HG02885 (cell line): ENCODE measurements around the gene DPH1.
"Not testable (repeated sequence)": the region's sequence is repeated elsewhere in the genome, so short reads cannot be mapped to it uniquely, and the experiment has no call there.

Source experiments
- ATAC-seq: cut with Tn5 transposase; IDR thresholded peaks from one replicate; pipeline ENCODE4 v1.9.1; 2021; ENCODE audit warnings: mild to moderate bottlenecking; ENCODE audit not compliant: unreplicated experiment, poor library complexity

The DPH1 gene

DNA sequence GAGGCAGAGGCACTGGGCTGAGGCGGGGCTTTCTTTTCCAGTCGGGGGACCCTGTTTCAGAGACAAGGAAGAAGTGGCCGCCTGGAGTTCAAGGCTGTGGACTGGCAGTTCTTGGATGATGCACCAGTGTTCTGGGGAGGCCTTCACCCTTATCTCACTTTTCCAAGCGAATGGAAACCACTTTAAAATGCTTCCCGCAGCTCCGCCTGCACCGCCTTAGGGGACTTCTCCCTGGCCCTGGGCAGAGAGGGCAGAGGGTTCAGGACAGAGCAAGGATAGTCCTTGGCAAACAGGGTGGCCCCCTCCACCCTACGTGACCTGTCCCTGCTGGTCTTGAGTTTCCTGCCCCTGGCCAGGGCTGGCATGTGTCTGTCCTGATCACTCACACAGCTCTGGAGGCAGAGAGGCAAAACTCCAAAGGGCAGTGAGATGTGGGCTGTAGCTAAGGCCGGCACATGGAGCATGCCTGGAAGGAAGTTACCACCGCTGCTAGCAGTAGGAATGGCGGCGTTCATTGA, 25.5 kb upstream of the DPH1 start:
- no peak for ATAC-seq

GRCh38 chr17:2008332-2009126, 21.4 kb upstream of the DPH1 start:
- no peak for ATAC-seq

DNA sequence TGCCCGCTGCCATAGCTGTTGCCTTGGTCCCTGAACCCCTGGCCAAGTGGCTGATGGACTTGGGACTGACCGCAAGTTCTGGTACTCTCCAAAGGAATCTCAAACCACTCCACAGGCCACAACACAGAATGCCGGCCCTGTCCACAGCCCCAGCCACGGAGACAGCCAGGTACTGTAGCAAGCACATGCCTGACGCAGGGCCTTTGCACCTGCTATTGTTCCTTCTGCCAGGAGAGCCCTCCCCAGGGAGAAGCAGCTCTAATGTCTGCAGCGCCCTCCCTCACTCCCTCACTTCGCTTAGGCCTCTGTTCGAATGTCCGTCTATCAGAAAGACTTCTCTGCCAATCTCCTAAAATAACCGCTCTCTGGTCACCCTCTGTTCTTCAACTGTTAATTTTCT, 20.2 kb upstream of the DPH1 start:
- no peak for ATAC-seq

DNA sequence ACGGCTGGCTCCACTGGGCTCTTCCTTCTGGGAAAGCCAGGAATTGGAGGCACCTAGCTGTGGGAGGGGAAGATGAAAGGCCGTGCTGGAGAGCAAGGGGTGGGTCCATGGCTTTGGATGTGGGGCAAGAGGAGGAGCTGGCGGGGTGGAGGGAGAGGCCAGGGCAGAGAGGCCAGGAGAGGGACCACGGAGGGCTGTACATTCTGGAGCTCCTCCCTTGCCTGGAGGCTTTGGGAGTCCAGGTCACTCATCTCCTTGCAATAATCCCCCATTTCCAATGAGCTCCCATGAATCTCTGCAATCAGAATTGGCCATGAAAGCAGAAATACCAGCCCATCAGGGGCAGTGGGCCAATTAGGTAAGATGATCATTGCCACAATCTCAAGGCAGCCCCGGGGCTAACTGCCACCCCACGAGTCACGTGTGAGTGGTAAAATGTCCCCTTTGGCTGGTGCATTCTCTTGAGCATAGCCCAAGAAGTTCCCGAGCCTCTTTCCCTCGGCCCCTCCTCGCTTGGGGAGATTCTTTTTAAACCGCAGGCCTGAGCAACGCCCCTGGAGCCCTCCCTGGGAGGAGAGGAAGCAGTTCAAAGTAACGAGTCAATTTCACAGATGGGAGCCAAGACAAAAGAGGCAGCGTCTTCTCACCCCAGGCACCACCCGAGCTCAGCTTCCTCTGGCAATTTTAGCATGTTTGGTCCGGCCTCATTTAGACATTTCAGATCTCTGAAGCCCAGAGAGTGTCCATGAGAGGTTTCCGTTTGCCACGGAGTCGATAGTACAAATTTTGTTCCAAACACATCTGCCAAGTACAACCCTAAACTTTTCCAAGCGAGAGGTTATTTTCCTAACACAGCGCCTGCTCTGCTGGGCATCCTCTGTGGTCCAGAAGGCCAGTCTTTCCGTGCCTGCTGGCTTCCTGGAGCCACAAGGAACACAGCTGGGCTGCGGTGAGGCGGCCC, 18.3 kb upstream of the DPH1 start:
- ATAC-seq, result no peak

GRCh38 chr17:2012499-2012898, 17.5 kb upstream of the DPH1 start:
- no peak for ATAC-seq

DNA sequence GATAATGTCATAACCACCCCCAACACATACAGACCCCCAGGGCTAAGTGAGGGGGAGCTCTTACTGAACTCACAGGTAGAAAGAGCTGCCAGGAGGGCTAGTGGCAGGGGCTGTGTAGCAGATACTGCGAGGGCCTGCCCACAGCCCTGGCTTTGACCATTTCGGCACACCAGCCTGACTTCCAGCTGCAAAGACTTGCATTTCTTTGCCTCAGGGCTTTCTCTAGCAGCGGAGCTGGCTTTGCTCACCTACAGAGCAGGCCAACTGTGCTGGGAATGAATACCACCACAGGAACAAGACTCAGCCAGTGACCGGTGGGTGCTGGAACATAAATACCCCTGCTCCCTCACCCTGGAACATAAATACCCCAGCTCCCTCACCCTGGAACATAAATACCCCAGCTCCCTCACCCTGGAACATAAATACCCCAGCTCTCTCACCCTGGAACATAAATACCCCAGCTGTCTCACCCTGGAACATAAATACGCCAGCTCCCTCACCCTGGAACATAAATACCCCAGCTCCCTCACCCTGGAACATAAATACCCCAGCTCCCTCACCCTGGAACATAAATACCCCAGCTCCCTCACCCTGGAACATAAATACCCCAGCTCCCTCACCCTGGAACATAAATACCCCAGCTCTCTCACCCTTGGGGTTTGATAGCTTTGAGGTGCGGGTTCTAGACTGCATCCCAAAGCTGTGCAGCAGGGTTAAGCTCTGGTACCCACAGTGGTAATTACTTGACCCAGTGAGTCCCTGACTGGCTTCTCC, 16.5 kb upstream of the DPH1 start:
- not testable (repeated sequence) for ATAC-seq

DNA sequence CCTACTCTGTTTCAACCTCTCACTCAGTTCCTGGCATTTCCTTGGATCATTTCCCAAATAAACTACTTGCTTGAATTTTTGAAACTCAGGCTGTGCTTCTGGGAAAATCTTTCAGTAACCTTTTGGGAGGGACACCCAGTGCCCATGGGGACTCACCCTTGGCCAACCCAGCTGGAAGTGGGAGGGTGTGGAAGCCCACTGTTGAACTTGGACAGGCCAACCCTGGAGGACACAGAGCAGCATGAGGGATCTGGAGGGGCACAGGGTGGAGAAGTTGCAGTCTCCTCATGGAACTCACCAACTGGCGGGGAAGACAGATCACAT, 16.0 kb upstream of the DPH1 start:
- no peak for ATAC-seq

GRCh38 chr17:2015314-2015713, 14.6 kb upstream of the DPH1 start:
- ATAC-seq, result no peak

- no peak for ATAC-seq
Measured at GRCh38 chr17:2016494-2016893, 13.5 kb upstream of the DPH1 start.

GRCh38 chr17:2017274-2017941, 12.5 kb upstream of the DPH1 start:
- no peak for ATAC-seq

DNA sequence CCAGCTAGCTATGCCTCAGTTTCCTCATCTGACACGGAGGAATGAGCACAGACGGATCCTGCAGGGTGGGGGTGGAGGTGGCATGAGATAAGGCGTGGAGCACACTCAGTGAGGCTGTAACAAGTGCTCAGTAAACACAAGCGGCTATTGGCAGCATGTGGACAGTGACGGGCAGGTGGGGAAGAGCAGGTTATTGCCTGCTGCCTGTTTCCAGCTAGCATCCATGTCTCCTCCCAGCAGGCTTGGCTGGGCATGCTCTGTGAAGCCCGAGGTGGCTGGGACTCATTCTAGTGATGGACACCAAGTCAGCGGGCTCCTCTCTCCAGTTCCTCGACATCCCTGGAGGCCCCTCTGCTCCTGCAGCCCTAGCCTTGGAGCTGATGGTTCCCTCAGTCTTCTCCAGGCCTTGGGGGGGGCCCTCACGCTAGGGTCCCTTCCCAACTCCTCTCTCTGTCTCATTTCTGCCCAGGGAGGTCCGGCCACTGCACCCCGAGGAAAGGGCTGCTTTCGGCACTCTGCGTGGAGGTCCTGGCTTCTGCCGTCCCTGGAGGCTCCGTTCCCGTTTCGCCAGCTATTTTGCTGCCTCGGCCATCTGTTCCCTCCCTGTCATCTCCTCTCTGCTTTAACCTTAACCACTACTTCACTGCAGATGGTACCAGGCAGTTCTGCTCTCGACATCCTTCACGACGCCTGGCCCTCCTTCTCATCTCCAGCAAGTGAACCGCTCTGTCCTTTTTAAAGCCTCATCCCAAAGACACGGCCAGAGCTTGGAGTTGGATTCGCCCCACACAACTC, 11.0 kb upstream of the DPH1 start:
- ATAC-seq, result no peak

- no peak for ATAC-seq
Measured at GRCh38 chr17:2019723-2020122, 10.2 kb upstream of the DPH1 start.

GRCh38 chr17:2020721-2021120, 9.2 kb upstream of the DPH1 start:
- ATAC-seq, result no peak

- ATAC-seq, result no peak
Measured at GRCh38 chr17:2022647-2023240, 7.2 kb upstream of the DPH1 start.

- no peak for ATAC-seq
Measured at GRCh38 chr17:2023256-2023655, 6.7 kb upstream of the DPH1 start.

GRCh38 chr17:2023692-2024571, 6.0 kb upstream of the DPH1 start:
- no peak for ATAC-seq

- ATAC-seq, result no peak
Measured at GRCh38 chr17:2024572-2025219, 5.3 kb upstream of the DPH1 start.
